Parathyroid adenoma (tissue), 2 donors: ENCODE measurements around the gene CNIH1.
"Not testable (repeated sequence)": the region's sequence is repeated elsewhere in the genome, so short reads cannot be mapped to it uniquely, and the experiment has no call there.

ENCODE experiments used
- H2AFZ ChIP-seq: fragments of 300-600 bp; sonication (generic); one replicate; pipeline ENCODE4 v1.7.0; 2017; ENCODE audit warnings: antibody characterized with exemption, mild to moderate bottlenecking
- H3K27ac ChIP-seq: fragments of 300-600 bp; sonication (generic); one replicate; pipeline ENCODE4 v1.7.0; 2017
- H3K27me3 ChIP-seq: fragments of 300-600 bp; sonication (generic); one replicate; pipeline ENCODE4 v1.7.0; 2017; ENCODE audit warnings: low read length; ENCODE audit not compliant: control insufficient read depth, insufficient read depth
- H3K36me3 ChIP-seq: fragments of 300-600 bp; sonication (generic); one replicate; pipeline ENCODE4 v1.7.0; 2017; ENCODE audit warnings: low read length; ENCODE audit not compliant: control insufficient read depth, insufficient read depth
- H3K4me1 ChIP-seq: fragments of 300-600 bp; sonication (generic); one replicate; pipeline ENCODE4 v1.7.0; 2017; ENCODE audit warnings: control low read depth
- H3K4me2 ChIP-seq: fragments of 300-600 bp; sonication (generic); one replicate; pipeline ENCODE4 v1.7.0; 2017; ENCODE audit warnings: low read length
- H3K4me3 ChIP-seq: fragments of 300-600 bp; sonication (generic); one replicate; pipeline ENCODE4 v1.7.0; 2017; ENCODE audit warnings: low read depth, low read length
- H3K79me2 ChIP-seq: fragments of 300-600 bp; sonication (generic); one replicate; pipeline ENCODE4 v1.7.0; 2017; ENCODE audit warnings: control low read depth
- H3K9ac ChIP-seq: fragments of 300-600 bp; sonication (generic); one replicate; pipeline ENCODE4 v1.7.0; 2017; ENCODE audit warnings: mild to moderate bottlenecking
- H3K9me3 ChIP-seq: fragments of 300-600 bp; sonication (generic); one replicate; pipeline ENCODE4 v1.7.0; 2017; ENCODE audit warnings: low read length; ENCODE audit not compliant: control insufficient read depth
- TF ChIP-seq, protein P1 (sequence below): fragments of 300-600 bp; sonication (generic); IDR thresholded peaks from one replicate; pipeline ENCODE4 v1.7.0; 2017; ENCODE audit warnings: antibody characterized with exemption, mild to moderate bottlenecking
- donor health status: primary hyperparathyroidism.

Gene CNIH1

DNA sequence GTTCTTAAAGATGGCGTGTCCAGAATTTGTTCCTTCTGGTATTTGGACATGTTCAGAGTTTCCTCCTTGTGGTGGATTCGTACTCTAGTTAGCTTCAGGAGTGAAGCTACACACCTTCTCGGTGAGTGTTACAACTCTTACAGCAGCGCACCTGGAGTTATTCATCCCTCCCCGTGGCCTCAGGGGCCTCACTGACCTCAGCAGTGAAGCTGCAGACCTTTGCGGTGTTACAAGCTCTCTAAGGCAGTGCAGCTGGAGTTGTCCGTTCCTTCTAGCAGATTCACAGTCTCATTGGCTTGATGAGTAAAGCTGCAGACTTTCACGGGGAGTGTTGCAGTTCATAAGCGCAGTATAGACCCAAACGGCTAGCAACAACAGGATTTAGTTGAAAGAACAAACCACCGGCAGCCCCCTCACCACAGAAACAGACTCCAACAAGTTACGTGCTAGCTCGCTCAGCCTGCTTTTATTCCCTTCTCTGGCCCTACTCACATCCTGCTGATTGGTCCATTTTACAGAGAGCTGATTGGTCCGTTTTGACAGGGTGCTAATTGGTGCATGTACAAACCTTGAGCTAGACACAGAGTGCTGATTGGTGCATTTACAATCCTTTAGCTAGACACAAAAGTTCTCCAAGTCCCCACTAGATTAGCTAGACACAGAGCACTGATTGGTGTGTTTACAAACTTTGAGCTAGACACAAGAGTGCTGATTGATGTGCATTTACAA lies 48.9 kb downstream of the CNIH1 start:
- H3K36me3 ChIP-seq, result no peaks in the 10 kb centered on the region
- H3K9me3 ChIP-seq, result no peaks in the 10 kb centered on the region
- no peaks in the 10 kb centered on the region for H3K79me2 ChIP-seq
- no peak overlapping the region for H3K4me3 ChIP-seq
- no peak overlapping the region for H3K4me2 ChIP-seq
- H3K27me3 ChIP-seq, result no peaks in the 10 kb centered on the region
- H2AFZ ChIP-seq, result no peak overlapping the region
- TF ChIP-seq, protein P1, sequence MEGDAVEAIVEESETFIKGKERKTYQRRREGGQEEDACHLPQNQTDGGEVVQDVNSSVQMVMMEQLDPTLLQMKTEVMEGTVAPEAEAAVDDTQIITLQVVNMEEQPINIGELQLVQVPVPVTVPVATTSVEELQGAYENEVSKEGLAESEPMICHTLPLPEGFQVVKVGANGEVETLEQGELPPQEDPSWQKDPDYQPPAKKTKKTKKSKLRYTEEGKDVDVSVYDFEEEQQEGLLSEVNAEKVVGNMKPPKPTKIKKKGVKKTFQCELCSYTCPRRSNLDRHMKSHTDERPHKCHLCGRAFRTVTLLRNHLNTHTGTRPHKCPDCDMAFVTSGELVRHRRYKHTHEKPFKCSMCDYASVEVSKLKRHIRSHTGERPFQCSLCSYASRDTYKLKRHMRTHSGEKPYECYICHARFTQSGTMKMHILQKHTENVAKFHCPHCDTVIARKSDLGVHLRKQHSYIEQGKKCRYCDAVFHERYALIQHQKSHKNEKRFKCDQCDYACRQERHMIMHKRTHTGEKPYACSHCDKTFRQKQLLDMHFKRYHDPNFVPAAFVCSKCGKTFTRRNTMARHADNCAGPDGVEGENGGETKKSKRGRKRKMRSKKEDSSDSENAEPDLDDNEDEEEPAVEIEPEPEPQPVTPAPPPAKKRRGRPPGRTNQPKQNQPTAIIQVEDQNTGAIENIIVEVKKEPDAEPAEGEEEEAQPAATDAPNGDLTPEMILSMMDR, result no peak
- H3K27ac ChIP-seq, result no peak overlapping the region
- no peak overlapping the region for H3K9ac ChIP-seq
- H3K4me1 ChIP-seq, result no peaks in the 10 kb centered on the region

DNA sequence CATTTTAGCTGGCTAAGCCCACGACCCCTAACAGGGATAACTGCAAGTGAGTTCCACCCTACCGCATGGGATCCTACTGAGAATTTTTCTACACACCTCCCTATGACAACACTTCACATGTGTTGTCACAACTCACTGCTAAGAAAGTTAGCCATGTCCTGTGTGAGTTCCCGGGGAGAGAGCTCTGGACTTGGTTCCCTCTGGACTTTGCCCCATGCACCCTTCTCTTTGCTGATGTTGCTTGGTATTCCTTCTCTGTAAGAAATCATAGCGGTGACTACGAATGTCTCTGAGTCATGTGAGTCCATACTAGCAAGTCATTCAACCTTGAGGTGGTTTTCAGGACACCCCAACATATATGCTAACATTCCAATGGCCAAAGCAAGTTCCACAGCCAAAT lies 53.8 kb downstream of the CNIH1 start:
- TF ChIP-seq, protein P1, result no peak
- no peaks in the 10 kb centered on the region for H3K79me2 ChIP-seq
- H3K9ac ChIP-seq, result no peak overlapping the region
- no peaks in the 10 kb centered on the region for H3K9me3 ChIP-seq
- H3K4me3 ChIP-seq, result no peak overlapping the region
- no peaks in the 10 kb centered on the region for H3K36me3 ChIP-seq
- no peak overlapping the region for H3K4me2 ChIP-seq
- H2AFZ ChIP-seq, result no peak overlapping the region
- no peaks in the 10 kb centered on the region for H3K4me1 ChIP-seq
- no peaks in the 10 kb centered on the region for H3K27me3 ChIP-seq
- no peak overlapping the region for H3K27ac ChIP-seq

DNA sequence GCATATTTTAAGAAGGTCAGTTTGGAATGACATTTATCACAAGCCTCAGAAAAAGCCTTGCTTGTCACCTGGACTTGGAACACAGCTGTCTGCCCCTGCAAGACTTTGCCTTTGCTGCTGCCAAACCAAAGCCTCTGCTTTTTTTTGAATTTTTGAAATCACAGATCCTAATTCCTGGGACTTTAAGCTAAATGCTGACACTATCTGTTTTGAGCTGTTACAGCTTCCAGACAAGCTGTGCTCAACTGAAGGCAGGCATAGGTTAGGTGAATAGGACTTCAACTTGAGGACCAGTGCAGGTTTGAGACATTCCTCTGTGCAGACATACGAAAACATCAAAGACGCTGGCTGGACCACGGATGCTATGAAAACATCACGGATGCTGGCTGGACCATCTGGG lies 55.6 kb downstream of the CNIH1 start:
- TF ChIP-seq, protein P1, result no peak
- Histone ChIP-seq H3K4me1 (no peaks in the 10 kb centered on the region), H3K36me3 (no peaks in the 10 kb centered on the region), H3K4me2 (no peak overlapping the region), H2AFZ (no peak overlapping the region), H3K27me3 (no peaks in the 10 kb centered on the region), H3K9ac (no peak overlapping the region), H3K79me2 (no peaks in the 10 kb centered on the region), H3K27ac (no peak overlapping the region), H3K9me3 (no peaks in the 10 kb centered on the region), H3K4me3 (no peak overlapping the region)

DNA sequence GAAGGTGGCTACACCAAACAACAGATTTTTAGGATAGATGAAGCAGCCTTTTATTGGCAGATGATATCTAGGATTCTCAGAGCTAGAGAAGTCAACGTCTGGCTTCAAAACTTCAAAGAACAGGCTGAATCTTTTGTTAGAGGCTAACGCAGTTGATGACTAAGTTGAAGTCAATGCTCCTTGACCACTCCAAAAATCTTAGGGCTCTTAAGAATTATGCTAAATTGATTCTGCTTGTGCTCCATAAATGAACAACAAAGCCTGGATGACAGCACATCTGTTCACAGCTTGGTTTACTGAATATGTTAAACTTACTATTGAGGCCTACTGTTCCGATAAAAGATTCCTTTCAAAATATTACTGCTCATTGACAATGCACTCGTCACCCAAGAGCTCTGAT lies 57.3 kb downstream of the CNIH1 start:
- Histone ChIP-seq H3K9ac (no peak overlapping the region), H2AFZ (no peak overlapping the region)
- TF ChIP-seq, protein P1, result no peak

DNA sequence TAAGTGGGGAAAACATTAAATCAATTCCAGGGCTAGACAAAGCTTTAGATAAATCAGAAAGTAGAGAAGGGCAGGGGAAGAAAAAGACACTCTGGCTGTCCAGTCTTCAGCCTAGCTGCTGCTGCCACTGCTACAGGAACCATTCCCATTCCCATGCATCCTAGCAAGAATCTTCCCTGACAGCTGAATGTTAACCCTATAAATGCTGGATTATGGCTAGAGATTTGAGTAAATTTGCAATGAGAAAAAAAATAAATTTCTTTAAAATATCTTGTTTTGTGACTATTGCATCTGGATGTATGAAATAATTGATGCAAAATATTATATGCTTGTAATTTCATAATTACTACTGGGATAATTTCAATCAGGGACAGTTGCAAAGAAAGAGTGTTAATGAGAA lies 59.4 kb downstream of the CNIH1 start:
- H3K4me3 ChIP-seq, result no peak overlapping the region
- H3K36me3 ChIP-seq, result no peaks in the 10 kb centered on the region
- peaks cover 8% of the 10 kb centered on the region for H3K4me1 ChIP-seq
- no peak overlapping the region for H3K4me2 ChIP-seq
- H3K9ac ChIP-seq, result no peak overlapping the region
- no peaks in the 10 kb centered on the region for H3K27me3 ChIP-seq
- TF ChIP-seq, protein P1, result no peak
- no peaks in the 10 kb centered on the region for H3K9me3 ChIP-seq
- no peak overlapping the region for H2AFZ ChIP-seq
- no peaks in the 10 kb centered on the region for H3K79me2 ChIP-seq
- no peak overlapping the region for H3K27ac ChIP-seq

More for the DNA sequence above, 57.3 kb downstream of the CNIH1 start:
- Histone ChIP-seq H3K4me2 (no peak overlapping the region), H3K79me2 (no peaks in the 10 kb centered on the region), H3K36me3 (no peaks in the 10 kb centered on the region), H3K9me3 (no peaks in the 10 kb centered on the region), H3K4me3 (no peak overlapping the region), H3K4me1 (no peaks in the 10 kb centered on the region), H3K27me3 (no peaks in the 10 kb centered on the region), H3K27ac (no peak overlapping the region)

DNA sequence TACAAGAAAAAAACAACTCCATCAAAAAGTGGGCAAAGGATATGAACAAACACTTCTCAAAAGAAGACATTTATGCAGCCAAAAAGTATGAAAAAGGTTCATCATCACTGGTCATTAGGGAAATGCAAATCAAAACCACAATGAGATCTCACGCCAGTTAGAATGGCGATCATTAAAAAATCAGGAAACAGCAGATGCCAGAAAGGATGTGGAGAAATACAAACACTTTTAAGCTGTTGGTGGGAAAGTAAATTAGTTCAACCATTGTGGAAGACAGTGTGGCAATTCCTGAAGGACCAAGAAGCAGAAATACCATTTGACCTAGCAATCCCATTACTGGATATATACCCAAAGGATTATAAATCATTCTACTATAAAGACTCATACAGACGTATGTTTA lies 60.6 kb downstream of the CNIH1 start:
- H3K4me1 ChIP-seq, result peaks cover 13% of the 10 kb centered on the region
- H3K9me3 ChIP-seq, H3K36me3 ChIP-seq, H2AFZ ChIP-seq, H3K27ac ChIP-seq, H3K4me3 ChIP-seq, H3K27me3 ChIP-seq, H3K9ac ChIP-seq, H3K4me2 ChIP-seq, H3K79me2 ChIP-seq: not testable (repeated sequence)

DNA sequence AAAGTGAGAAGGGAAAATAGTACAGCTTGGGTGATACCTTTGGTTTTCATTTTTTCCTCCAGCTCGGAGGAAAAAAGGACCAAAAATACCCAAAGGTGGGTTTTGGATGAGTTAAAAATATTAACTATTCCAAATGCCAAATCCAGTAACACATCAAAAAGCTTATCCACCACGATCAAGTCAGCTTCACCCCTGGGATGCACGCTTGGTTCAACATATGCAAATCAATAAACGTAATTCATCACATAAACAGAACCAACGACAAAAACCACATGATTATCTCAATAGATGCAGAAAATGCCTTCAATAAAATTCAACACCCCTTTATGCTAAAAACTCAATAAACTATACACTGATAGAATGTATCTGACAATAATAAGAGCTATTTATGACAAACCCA lies 62.3 kb downstream of the CNIH1 start:
- not testable (repeated sequence) for H3K27ac ChIP-seq, H3K4me2 ChIP-seq, H3K9me3 ChIP-seq, H3K27me3 ChIP-seq, H3K79me2 ChIP-seq, H2AFZ ChIP-seq, H3K9ac ChIP-seq, H3K36me3 ChIP-seq, H3K4me3 ChIP-seq
- peaks cover 16% of the 10 kb centered on the region for H3K4me1 ChIP-seq
